GM19467 (cell line): ENCODE measurements around the gene CDC42BPA.
"Not testable (repeated sequence)": the region's sequence is repeated elsewhere in the genome, so short reads cannot be mapped to it uniquely, and the experiment has no call there.

Experiments
- ATAC-seq: cut with Tn5 transposase; IDR thresholded peaks from one replicate; pipeline ENCODE4 v1.9.1; 2021; ENCODE audit warnings: mild to moderate bottlenecking, moderate library complexity; ENCODE audit not compliant: unreplicated experiment

CDC42BPA gene

GRCh38 chr1:227152525-227152924, 165.8 kb downstream of the CDC42BPA start:
- no peak for ATAC-seq

- no peak for ATAC-seq
Measured at GRCh38 chr1:227140376-227140775, 177.9 kb downstream of the CDC42BPA start.

- no peak for ATAC-seq
Measured at GRCh38 chr1:227136210-227136820, 182.0 kb downstream of the CDC42BPA start.

- ATAC-seq, result no peak
Measured at GRCh38 chr1:227134686-227135314, 183.5 kb downstream of the CDC42BPA start.

- not testable (repeated sequence) for ATAC-seq
Measured at GRCh38 chr1:227132695-227133094, 185.6 kb downstream of the CDC42BPA start.

GRCh38 chr1:227131193-227131592, 187.1 kb downstream of the CDC42BPA start:
- ATAC-seq, result no peak

GRCh38 chr1:227127891-227128290, 190.4 kb downstream of the CDC42BPA start:
- ATAC-seq, result no peak

GRCh38 chr1:227125929-227126545, 192.3 kb downstream of the CDC42BPA start:
- ATAC-seq, result no peak

- ATAC-seq, result no peak
Measured at GRCh38 chr1:227124473-227124872, 193.8 kb downstream of the CDC42BPA start.

GRCh38 chr1:227120826-227121225, 197.5 kb downstream of the CDC42BPA start:
- no peak for ATAC-seq

- no peak for ATAC-seq
Measured at GRCh38 chr1:227112538-227112937, 205.8 kb downstream of the CDC42BPA start.

- ATAC-seq, result no peak
Measured at GRCh38 chr1:227111782-227112181, 206.5 kb downstream of the CDC42BPA start.

- ATAC-seq, result not testable (repeated sequence)
Measured at GRCh38 chr1:227105291-227105690, 213.0 kb downstream of the CDC42BPA start.

- ATAC-seq, result no peak
Measured at GRCh38 chr1:227102056-227102455, 216.2 kb downstream of the CDC42BPA start.

- ATAC-seq, result no peak
Measured at GRCh38 chr1:227094249-227094966, 223.9 kb downstream of the CDC42BPA start.

- no peak for ATAC-seq
Measured at GRCh38 chr1:227093309-227093708, 225.0 kb downstream of the CDC42BPA start.

- no peak for ATAC-seq
Measured at GRCh38 chr1:227092069-227092468, 226.2 kb downstream of the CDC42BPA start.

- ATAC-seq, result no peak
Measured at GRCh38 chr1:227086636-227087035, 231.7 kb downstream of the CDC42BPA start.

GRCh38 chr1:227082999-227083746, 235.1 kb downstream of the CDC42BPA start:
- ATAC-seq, result no peak

- no peak for ATAC-seq
Measured at GRCh38 chr1:227077783-227078182, 240.5 kb downstream of the CDC42BPA start.

- ATAC-seq, result no peak
Measured at GRCh38 chr1:227073786-227074185, 244.5 kb downstream of the CDC42BPA start.
